Activated T-cell treated with anti-CD3 and anti-CD28 coated beads for 4 hours (primary cell): ENCODE data around the gene TMEM150B.

Experiments
- DNase-seq: peaks from one replicate; pipeline ENCODE4 v3.0.0-alpha.2; 2020

The TMEM150B gene

GRCh38 chr19:55275851-55276719, 49.1 kb downstream of the TMEM150B start:
- DNase-seq = no peak

GRCh38 chr19:55273978-55274707, 51.0 kb downstream of the TMEM150B start:
- DNase-seq = no peak

- DNase-seq = no peak
Observed at GRCh38 chr19:55272142-55272541, 53.0 kb downstream of the TMEM150B start.

GRCh38 chr19:55270172-55270942, 54.8 kb downstream of the TMEM150B start:
- DNase-seq = no peak

- DNase-seq = no peak
Observed at GRCh38 chr19:55269299-55269698, 55.8 kb downstream of the TMEM150B start.

- no peak for DNase-seq
Observed at GRCh38 chr19:55266840-55267239, 58.3 kb downstream of the TMEM150B start.

GRCh38 chr19:55266404-55266803, 58.7 kb downstream of the TMEM150B start:
- no peak for DNase-seq

GRCh38 chr19:55265723-55266386, 59.3 kb downstream of the TMEM150B start:
- DNase-seq = no peak

- no peak for DNase-seq
Observed at GRCh38 chr19:55265173-55265572, 60.0 kb downstream of the TMEM150B start.

- no peak for DNase-seq
Observed at GRCh38 chr19:55264531-55264930, 60.6 kb downstream of the TMEM150B start.
